ENCODE measurements around the gene PIEZO2.

GRCh38 chr18:10847907-10848306 lies 301.5 kb downstream of the PIEZO2 start:
- TF ChIP-seq CTCF (IDR thresholded peaks at IDR 0.05) (no peak), POLR2A (IDR thresholded peaks at IDR 0.05) (no peak)

Data from heart left ventricle (tissue), 13 donors.